Endothelial cell of umbilical vein (primary cell): ENCODE data around the gene SMIM9. TPM values are rescaled to one million over a fixed set of nuclear protein-coding genes. Genes with fewer than 3 reads are reported as not detected.

Experiments
- BruUV-seq: library from RNA; stranded (reverse); fragments of 400-500 nt; replicated peaks from 2 replicates; lab custom pipeline; 2021; lab: Mats Ljungman, UMichigan
- CTCF ChIA-PET: fragments of 300-600, 350-600 bp; sonication (Branson Sonifier 250); formaldehyde crosslinking; loops from one replicate; lab custom pipeline; 2021; ENCODE audit warnings: antibody characterized with exemption, inconsistent platforms; lab: Charles Lee
- POLR2A ChIA-PET: fragments of 300-600, 350-600 bp; sonication (Branson Sonifier 250); formaldehyde crosslinking; loops from one replicate; lab custom pipeline; 2021; ENCODE audit warnings: antibody characterized with exemption, inconsistent platforms; lab: Charles Lee
- DNase-seq: peaks from one replicate; pipeline ENCODE4 v3.0.0-alpha.2; 2011; ENCODE audit warnings: low read depth, low spot score
- FAIRE-seq: peaks from 2 replicates; lab custom pipeline; 2011; peaks lifted over from hg19 to GRCh38; lab: Jason Lieb, UNC
- H2AFZ ChIP-seq: 2 replicates; pipeline ENCODE4 v1.6.0; 2012; ENCODE audit warnings: low read depth, low read length, control low read depth, inconsistent platforms
- H3K27ac ChIP-seq: 2 replicates; pipeline ENCODE4 v1.5.1; 2011; ENCODE audit warnings: low read depth, mild to moderate bottlenecking, control low read depth, low read length, moderate library complexity; ENCODE audit not compliant: insufficient read depth
- H3K27me3 ChIP-seq, 2 experiments: 2 replicates each; pipeline versions ENCODE4 v1.6.0 to v1.6.1; 2011; ENCODE audit warnings: low read length in 2 of 2, mixed read lengths in 1 of 2; ENCODE audit not compliant: control insufficient read depth in 2 of 2, insufficient read depth in 2 of 2
- H3K36me3 ChIP-seq, 2 experiments: 2 replicates in 1 of 2; 3 replicates in 1 of 2; pipeline ENCODE4 v1.5.1; 2011; ENCODE audit warnings: low read length in 2 of 2, mild to moderate bottlenecking in 1 of 2, moderate library complexity in 1 of 2; ENCODE audit not compliant: control insufficient read depth in 2 of 2, insufficient read depth in 2 of 2; ENCODE audit errors: extremely low read depth in 1 of 2
- H3K4me1 ChIP-seq: 3 replicates; pipeline ENCODE4 v1.5.1; 2011; ENCODE audit warnings: mild to moderate bottlenecking, low read length; ENCODE audit not compliant: control insufficient read depth, insufficient read depth; ENCODE audit errors: extremely low read depth
- H3K4me2 ChIP-seq: 2 replicates; pipeline ENCODE4 v1.6.1; 2011; ENCODE audit warnings: low read length, control low read depth, mixed read lengths; ENCODE audit not compliant: insufficient read depth
- H3K4me3 ChIP-seq, 3 experiments: fragments of 200-600 bp in 1 of 3; sonication (generic), shearing (Covaris generic) in 1 of 3; replicated peaks in 1 of 3; 2 replicates each; pipeline ENCODE4 v1.5.1; 2011 to 2016; ENCODE audit warnings: control low read depth in 3 of 3, low read length in 3 of 3, mild to moderate bottlenecking in 2 of 3, inconsistent platforms in 1 of 3, low read depth in 1 of 3, moderate library complexity in 1 of 3; ENCODE audit not compliant: insufficient read depth in 1 of 3
- H3K79me2 ChIP-seq: 2 replicates; pipeline ENCODE4 v1.6.0; 2012; ENCODE audit warnings: low read length, inconsistent platforms; ENCODE audit not compliant: control insufficient read depth, insufficient read depth
- H3K9ac ChIP-seq: replicated peaks from 2 replicates; pipeline ENCODE3; 2011; ENCODE audit warnings: low read length, control low read depth; ENCODE audit not compliant: insufficient read depth; ENCODE audit errors: extremely low read depth
- H3K9me1 ChIP-seq: replicated peaks from 3 replicates; pipeline ENCODE4 v1.6.0; 2011; ENCODE audit warnings: mild to moderate bottlenecking, low read length; ENCODE audit not compliant: control insufficient read depth, insufficient read depth; ENCODE audit errors: extremely low read depth
- H3K9me3 ChIP-seq: replicated peaks from 2 replicates; pipeline ENCODE4 v1.5.1; 2012; ENCODE audit warnings: low read length, inconsistent platforms; ENCODE audit not compliant: control insufficient read depth, insufficient read depth
- H4K20me1 ChIP-seq: replicated peaks from 2 replicates; pipeline ENCODE3; 2011; ENCODE audit warnings: mild to moderate bottlenecking, low read length; ENCODE audit not compliant: control insufficient read depth, insufficient read depth; ENCODE audit errors: extremely low read depth
- EZH2 ChIP-seq: IDR thresholded peaks from 2 replicates; pipeline ENCODE4 v1.6.1; 2012; ENCODE audit warnings: borderline replicate concordance, low read depth, mild to moderate bottlenecking, moderate library complexity, low read length, inconsistent platforms; ENCODE audit not compliant: severe bottlenecking
- POLR2AphosphoS5 ChIP-seq: IDR thresholded peaks from 2 replicates; pipeline ENCODE4 v1.6.1; 2012; ENCODE audit warnings: low read depth, mild to moderate bottlenecking, control low read depth, low read length, moderate library complexity; ENCODE audit not compliant: insufficient read depth
- dilution Hi-C: fragments of 300-500 bp; cut with MboI; formaldehyde crosslinking; loops from one replicate; pipeline ENCODE4 v1.15.0; 2019; ENCODE audit warnings: low sequenced_read_pairs; ENCODE audit not compliant: extremely low pct_ligation_motif_present
- intact Hi-C: fragments of 100-400 bp; cut with micrococcal nuclease; formaldehyde crosslinking; loops from one replicate; pipeline ENCODE4 v1.10.0; 2022
- polyA plus RNA-seq, 4 experiments: library from polyadenylated mRNA; depleted of rRNA in 3 of 4; stranded (reverse) in 3 of 4; unstranded in 1 of 4; fragments of >200 nt; gene quantifications; 2 replicates each; pipeline versions ENCODE4 v1.2.1 to v1.2.3, GENCODE V29; 2011 to 2012; ENCODE audit warnings: missing spikeins in 1 of 4
- total RNA-seq: library from RNA; stranded (reverse); gene quantifications from 2 replicates; pipeline ENCODE4 v1.2.3, GENCODE V29; 2021
- TF ChIP-seq, protein P1 (sequence below): IDR thresholded peaks from 2 replicates; pipeline ENCODE4 v1.6.1; 2011; ENCODE audit not compliant: insufficient read depth, insufficient read length

The SMIM9 gene
- total and polyA plus RNA-seq, 2 donors (not counting 3 experiments of a cell fraction or from before 2014, with no cell fraction given), result not detected

DNA sequence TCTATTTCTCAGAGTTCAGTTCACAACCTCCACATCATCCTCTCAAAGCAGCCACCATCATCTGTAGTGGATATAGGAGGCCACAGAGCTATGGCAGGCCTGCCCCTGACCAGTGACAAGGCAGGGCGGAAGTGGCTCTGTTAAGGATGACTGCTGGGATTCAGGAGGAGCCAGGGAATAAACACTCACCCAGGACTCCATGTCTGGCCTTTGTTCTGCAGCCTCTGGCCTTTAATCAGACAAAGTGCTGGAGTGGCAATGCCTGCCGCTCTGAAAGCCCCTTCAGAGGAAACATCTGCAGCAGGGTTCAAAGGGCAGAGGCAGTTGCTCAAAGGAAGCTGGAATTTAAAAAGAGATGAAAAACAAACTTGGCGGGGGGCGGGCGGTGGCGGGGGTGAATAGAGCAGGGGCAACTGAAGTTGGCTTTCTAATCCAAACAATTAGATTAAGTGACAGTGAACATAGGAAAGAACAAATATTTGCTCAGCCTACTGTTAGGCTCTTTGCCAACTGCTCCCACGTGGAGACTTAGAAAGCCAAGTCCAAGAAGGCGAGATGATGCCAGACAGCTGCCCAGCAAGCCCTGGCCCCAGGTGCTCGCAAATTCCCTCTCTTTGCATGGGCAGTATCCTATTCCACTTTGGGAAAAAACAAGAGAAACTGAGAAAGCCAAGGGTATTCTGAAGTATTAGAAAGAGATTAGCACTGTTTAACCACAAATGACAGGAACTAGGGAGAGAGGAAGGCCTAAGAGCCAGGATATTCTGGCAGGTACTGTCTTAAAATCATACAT is 34.7 kb downstream of the SMIM9 start:
- Histone ChIP-seq H3K9me1 (no peaks in the 10 kb centered on the region), H3K36me3 (no peaks in the 10 kb centered on the region), H3K4me2 (peak overlapping the region; percentile 10), H3K27ac (peak overlapping the region; percentile 91), H3K9me3 (no peaks in the 10 kb centered on the region), H2AFZ (no peak overlapping the region), H3K4me1 (peaks cover 35% of the 10 kb centered on the region), H3K4me3 (no peak overlapping the region), H3K9ac (peak overlapping the region; percentile 11), H3K27me3 (no peaks in the 10 kb centered on the region), H3K79me2 (peaks cover 2% of the 10 kb centered on the region), H4K20me1 (no peaks in the 10 kb centered on the region)
- FAIRE-seq, result peak; percentile 94
- POLR2A ChIA-PET, result no interaction called here
- CTCF ChIA-PET, result interaction anchor here (0.7 to 1.5 kb wide), 3 partner anchors 16 to 118 kb away, joined by 3 to 4 read pairs (median 3); no protein-coding TSS in a partner anchor
- peak; percentile 91 for DNase-seq
- TF ChIP-seq POLR2AphosphoS5, result peak; percentile 33
- TF ChIP-seq, protein P1, sequence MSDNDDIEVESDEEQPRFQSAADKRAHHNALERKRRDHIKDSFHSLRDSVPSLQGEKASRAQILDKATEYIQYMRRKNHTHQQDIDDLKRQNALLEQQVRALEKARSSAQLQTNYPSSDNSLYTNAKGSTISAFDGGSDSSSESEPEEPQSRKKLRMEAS, result peak; percentile 38
- TF ChIP-seq EZH2, result no peak
- dilution Hi-C loops, result no loop called here
- BruUV-seq, result no TSS peak
- intact Hi-C loops, result loop anchor here (1.0 kb wide), 1 partner anchor 37 kb away; the partner anchor contains the start of gene DKC1

DNA sequence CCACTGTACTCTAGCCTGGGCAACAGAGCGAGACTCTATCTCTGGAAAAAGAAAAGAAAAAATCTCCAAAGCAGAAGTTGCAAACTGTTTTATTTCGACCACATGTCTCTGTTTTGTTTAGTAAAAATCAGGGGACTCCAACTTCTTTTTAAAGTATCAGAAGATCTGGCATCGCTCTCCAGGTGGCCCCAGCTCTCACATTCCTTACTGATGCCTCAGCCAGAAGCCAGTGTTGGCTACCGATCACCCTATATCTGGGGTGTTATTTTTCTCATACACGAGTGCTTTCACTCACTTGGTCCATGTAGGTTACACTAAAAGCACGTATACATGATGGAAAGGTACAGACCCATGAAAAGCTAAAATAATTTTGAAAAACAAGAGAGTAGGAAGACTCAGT is 37.5 kb downstream of the SMIM9 start:
- no peak overlapping the region for H3K27ac ChIP-seq
- H4K20me1 ChIP-seq, result no peaks in the 10 kb centered on the region
- H3K79me2 ChIP-seq, result no peaks in the 10 kb centered on the region
- no peak overlapping the region for H2AFZ ChIP-seq
- CTCF ChIA-PET, result no interaction called here
- DNase-seq, result no peak
- H3K4me2 ChIP-seq, result no peak overlapping the region
- H3K27me3 ChIP-seq, result no peaks in the 10 kb centered on the region
- H3K9me1 ChIP-seq, result no peaks in the 10 kb centered on the region
- no peak overlapping the region for H3K9ac ChIP-seq
- POLR2A ChIA-PET, result interaction anchor here (1.4 kb wide), 1 partner anchor 8 kb away, joined by 3 read pairs; the partner anchor contains the start of gene MPP1
- H3K4me1 ChIP-seq, result peaks cover 20% of the 10 kb centered on the region
- dilution Hi-C loops, result no loop called here
- intact Hi-C loops, result no loop called here
- no peaks in the 10 kb centered on the region for H3K36me3 ChIP-seq
- no peaks in the 10 kb centered on the region for H3K9me3 ChIP-seq
- no peak for FAIRE-seq
- no TSS peak for BruUV-seq
- TF ChIP-seq, protein P1, result no peak
- no peak overlapping the region for H3K4me3 ChIP-seq
